Hematopoietic multipotent progenitor cell treated with erythropoietin and hydrocortisone succinate and interleukin-3 and kit ligand, for 17 days (in vitro differentiated cells): ENCODE measurements around the gene ARID3C.

Experiments used
- DNase-seq: peaks from one replicate; pipeline ENCODE4 v3.0.0-alpha.2; 2015; ENCODE audit warnings: low spot score

ARID3C gene

GRCh38 chr9:34576597-34577399 lies 52.1 kb downstream of the ARID3C start:
- DNase-seq, result no peak

GRCh38 chr9:34575862-34576596 lies 52.8 kb downstream of the ARID3C start:
- no peak for DNase-seq

- no peak for DNase-seq
Measured at GRCh38 chr9:34575241-34575640, 53.6 kb downstream of the ARID3C start.

DNA sequence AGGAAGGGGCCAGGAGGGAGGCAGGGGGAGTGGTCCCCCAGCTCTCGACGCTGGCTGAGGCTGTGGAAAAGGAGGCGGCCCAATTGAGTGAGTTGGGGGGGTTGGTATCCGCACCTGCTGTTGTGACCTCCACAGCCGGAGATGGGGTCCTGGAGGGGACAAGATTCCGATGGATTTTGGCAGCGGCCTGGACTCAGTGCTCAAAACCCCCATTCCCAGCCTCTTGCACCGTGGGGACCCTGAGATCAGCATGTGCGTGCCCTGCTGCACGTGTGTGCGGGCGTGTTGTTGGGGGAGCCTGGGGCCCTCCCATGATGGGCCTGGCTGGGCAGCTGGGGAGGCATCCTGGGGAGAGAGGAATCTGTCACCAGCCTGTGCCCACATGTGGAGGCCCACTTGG lies 54.3 kb downstream of the ARID3C start:
- DNase-seq, result no peak

GRCh38 chr9:34573599-34574325 lies 55.1 kb downstream of the ARID3C start:
- no peak for DNase-seq

DNA sequence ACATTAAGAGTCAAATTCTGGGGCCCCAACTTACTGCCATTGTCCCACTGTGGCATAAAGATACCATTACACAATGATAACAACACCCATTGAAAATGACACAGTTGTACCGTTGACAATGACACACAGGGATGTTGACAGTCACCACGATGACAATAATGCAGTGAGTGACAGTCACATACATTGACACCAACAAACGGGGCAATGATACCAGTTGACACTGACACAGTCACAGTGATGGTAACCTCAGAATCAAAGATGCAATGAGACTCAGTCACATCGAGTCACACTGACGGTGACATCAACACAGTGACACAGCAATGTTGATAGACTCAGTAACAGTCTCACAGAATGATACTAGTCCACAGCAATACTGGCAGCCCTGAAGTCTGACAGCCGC lies 56.2 kb downstream of the ARID3C start:
- no peak for DNase-seq

DNA sequence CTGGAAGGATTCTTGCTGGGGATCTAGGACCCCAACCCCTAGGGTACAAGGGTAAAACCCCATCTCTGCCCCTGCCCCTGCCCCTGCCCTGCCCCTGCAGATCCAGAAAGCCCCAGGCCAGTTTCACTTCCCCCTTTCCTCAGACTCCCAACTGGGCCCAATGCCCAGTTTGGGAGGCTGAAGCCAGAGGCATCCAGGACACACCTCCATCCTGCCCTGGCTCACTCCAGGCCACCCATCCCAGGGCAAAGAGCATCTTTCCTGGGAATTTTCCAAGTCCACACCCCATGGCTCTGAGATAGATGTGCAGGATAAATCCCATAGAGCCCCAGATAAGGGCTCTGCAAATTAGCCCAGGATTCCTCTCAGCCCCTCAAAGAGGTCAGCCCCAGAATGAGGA lies 56.8 kb downstream of the ARID3C start:
- DNase-seq, result no peak

DNA sequence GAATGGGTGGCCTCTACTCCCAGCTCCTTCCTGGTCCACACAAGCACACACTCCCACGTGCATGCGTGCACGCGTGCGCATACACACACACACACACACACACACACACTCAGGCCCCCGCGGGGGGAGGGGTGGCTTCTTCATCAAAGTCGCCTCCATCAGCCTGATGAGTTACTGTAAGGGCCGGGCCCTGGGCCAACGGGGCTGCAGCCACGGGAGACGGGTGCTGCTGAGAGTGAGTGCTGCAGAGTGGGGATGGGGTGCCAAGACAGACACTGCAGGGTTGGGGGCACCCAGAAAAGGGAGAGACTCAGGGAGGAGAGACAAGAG lies 57.4 kb downstream of the ARID3C start:
- DNase-seq, result no peak
